Subcutaneous adipose tissue (tissue), 4 donors: ENCODE measurements around the gene MOSPD3. TPM values are rescaled to one million over a fixed set of nuclear protein-coding genes. Genes with fewer than 3 reads are reported as not detected.

Source experiments
- total RNA-seq, 4 donors: library from RNA; depleted of rRNA; stranded (reverse); fragments of >200 nt; gene quantifications; one replicate each; pipeline ENCODE4 v1.1.0, GENCODE V29; 2016
- TF ChIP-seq, protein P1 (sequence below): fragments of 450-650 bp; IDR thresholded peaks from one replicate; pipeline ENCODE4 v1.5.1; 2016; ENCODE audit warnings: low read depth, mild to moderate bottlenecking, control low read depth, antibody characterized with exemption, moderate library complexity

Gene MOSPD3
- total RNA-seq, 4 donors from 2014 or later: 4.8 to 15.3 (median 11.7) TPM

DNA sequence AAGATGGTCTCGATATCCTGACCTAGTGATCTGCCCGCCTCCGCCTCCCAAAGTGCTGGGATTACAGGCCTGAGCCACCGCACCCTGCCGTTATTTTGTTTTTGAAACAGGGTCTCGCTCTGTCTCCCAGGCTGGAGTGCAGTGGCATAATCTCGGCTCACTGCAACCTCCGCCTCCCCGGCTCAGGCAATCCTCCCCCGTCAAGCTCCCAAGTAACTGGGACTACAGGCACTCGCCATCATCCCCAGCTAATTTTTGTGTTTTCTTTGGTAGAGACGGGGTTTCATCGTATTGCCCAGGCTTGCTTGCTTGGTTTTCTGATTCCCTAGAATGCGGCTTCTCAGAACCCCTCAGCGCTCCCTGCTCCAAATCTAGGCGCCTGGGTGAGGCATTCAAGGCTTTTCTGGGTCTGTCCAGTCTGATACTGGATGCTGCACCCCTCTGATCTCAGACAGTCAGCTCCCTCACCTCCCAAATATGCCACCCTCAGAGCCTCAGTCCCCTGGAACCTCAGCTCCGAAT, 27.7 kb downstream of the MOSPD3 start:
- TF ChIP-seq, protein P1, sequence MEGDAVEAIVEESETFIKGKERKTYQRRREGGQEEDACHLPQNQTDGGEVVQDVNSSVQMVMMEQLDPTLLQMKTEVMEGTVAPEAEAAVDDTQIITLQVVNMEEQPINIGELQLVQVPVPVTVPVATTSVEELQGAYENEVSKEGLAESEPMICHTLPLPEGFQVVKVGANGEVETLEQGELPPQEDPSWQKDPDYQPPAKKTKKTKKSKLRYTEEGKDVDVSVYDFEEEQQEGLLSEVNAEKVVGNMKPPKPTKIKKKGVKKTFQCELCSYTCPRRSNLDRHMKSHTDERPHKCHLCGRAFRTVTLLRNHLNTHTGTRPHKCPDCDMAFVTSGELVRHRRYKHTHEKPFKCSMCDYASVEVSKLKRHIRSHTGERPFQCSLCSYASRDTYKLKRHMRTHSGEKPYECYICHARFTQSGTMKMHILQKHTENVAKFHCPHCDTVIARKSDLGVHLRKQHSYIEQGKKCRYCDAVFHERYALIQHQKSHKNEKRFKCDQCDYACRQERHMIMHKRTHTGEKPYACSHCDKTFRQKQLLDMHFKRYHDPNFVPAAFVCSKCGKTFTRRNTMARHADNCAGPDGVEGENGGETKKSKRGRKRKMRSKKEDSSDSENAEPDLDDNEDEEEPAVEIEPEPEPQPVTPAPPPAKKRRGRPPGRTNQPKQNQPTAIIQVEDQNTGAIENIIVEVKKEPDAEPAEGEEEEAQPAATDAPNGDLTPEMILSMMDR: no peak

DNA sequence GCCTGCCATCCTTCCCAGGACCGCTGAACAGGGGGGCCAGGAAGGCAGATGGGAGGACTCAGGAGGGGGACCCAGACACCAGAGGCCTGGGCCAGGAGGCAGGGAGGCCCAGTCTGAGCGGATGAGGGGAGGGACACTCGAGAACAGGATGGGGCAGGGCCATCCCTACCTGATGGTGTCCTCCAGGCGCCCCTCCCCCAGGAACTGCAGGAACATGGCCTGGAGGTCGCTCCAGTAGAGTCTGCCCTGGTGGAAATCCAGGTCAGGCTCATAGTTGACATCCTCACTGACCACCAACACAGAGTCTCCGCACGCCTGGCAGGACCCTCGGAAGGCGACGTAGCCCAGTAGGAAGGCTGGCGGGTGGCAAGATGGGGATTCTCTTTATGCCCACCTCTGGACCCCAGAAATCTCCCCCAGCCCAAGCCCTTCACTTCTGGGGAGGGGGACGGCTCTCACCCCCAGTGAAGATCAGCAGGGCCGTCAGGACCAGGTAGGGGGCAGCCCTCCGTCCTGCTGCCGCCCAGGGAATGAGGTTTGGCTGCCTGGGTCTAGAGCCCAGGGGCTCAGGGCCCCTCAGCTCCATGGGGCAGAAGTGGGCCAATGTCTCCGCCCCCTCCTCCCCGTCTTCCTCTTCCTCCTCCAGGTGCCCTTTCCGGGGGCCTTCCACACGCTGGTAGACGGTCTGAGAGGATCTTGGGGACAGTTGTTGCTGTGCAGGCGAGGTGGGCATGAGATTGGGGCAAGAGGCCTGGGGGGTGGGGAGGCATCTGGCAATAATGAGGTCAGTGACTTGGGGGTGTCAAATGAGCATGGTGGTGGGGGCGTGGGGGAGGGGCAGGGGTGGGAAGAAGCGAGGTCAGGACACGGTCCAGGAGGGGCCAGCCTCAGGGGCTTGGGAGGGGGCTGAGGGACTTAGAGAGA, 28.4 kb downstream of the MOSPD3 start:
- TF ChIP-seq, protein P1: no peak

DNA sequence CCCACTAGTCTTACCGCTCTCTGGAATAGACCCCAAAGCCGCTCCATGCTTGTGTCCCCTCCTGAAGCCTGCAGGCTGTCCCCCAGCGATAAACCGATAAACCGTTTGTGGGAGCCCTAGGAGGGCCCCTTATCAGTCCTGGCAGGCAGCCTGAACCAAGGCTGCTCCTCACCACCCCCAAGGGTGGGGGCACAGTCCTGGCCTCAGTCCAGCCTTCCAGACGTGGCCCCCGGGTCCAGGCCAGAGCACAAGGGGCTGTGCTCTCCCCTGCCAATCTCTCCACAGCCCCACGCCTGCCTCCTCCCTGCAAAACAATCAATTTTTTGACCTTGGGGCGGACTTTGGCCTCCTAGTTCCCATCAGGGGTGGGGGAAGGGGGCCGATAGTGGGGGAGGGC, 29.1 kb downstream of the MOSPD3 start, which contains the start of gene TFR2:
TSS of gene TFR2 (minus strand) at position 90 of the 397 bp plus-strand sequence. CDS start at position 47, 43 bp downstream.
- TF ChIP-seq, protein P1: no peak

DNA sequence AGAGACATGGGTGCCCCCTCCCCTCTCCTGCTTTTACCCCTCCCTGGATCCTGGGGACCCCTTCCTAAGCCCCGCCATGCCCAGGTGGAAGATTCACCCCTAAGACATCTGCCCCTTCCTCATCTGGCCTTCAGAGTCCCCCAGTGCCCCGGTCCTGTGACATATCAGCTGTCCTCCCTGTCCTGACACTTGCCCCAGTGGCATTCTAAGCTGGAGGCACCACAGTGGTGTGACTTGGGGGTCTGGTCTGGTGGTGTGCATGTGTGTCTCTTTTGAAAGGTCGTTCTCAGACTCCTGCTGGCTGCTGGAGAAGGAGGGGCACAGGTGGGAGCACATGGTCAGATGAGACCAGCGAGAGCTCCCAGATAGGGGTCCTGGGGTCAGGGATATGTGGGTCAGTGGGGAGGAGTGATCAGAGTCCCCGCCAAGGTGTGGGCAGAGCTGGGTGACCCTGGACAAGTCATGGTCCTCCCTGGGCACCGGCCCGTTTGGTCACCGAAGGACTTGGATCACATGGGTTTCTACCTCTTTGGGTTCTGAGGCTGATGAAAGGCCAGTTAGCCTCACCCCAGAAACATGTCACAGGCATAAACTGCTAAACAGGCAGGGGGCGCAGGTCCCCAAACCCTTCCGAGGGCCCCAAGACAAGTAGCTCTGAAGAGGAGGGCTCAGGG, 29.7 kb downstream of the MOSPD3 start:
- TF ChIP-seq, protein P1: no peak

DNA sequence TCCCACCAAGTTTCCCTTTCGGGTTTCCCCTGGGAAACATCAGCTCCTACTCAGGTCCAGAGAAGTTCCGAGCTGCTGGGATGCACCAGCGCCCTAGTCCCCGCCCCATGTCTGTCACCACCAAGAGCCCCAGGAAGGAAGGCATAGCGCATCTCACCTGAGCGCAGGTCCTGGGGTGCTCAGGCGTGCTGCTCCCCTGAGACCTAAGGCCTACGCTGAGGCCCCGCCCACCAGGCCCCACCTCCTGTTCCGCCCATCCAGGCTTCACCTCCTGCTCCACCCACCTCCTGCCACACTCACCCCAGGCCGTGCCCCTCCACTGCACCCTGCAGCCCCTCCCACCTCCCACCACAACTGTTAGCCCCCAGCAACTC, 30.2 kb downstream of the MOSPD3 start:
- TF ChIP-seq, protein P1: no peak

DNA sequence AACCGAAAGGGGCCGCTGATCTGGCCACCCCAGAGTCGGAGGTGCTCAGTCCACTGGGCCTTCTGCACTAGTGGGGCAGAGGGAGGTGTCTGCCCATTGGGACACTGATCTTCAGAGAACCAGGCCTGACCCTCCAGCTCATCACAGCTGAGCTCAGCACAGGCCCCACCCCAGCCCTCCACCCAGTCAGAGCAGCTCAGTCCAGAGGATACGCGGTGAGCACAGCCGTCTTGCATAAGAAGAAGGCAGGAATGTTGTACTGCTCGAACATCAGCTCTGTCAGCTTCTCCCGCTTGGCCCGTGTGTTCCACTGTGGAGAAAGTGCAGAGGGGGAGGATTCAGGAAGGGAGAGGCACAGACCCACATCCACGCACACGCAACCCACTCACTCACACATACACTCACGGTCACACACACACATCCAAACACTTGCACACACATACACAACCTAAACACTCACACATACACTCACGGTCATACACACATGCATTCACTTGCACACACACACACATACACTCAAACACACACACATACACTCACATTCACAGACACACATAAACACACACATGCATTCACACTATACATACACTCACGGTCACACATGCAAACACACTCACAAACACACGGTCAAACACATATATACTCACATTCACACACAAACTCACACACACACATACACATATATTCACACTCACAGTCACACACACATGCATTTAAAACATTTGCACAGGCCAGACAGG, 37.7 kb downstream of the MOSPD3 start:
- TF ChIP-seq, protein P1: no peak
